PC-9 (cell line): ENCODE results near the gene TMEM89. TPM values are rescaled to one million over a fixed set of nuclear protein-coding genes. Genes with fewer than 3 reads are reported as not detected.

Experiments used
- BruUV-seq: library from RNA; stranded (reverse); fragments of 400-500 nt; replicated peaks from 2 replicates; lab custom pipeline; 2021; lab: Mats Ljungman, UMichigan
- CTCF ChIA-PET: fragments of 300-600 bp; sonication (Branson Sonifier 250); formaldehyde crosslinking; loops from one replicate; lab custom pipeline; 2022; ENCODE audit warnings: antibody characterized with exemption; lab: Charles Lee
- POLR2A ChIA-PET: fragments of 300-600 bp; sonication (Branson Sonifier 250); formaldehyde crosslinking; loops from one replicate; lab custom pipeline; 2022; ENCODE audit warnings: antibody characterized with exemption; ENCODE audit not compliant: unreplicated experiment; lab: Charles Lee
- DNase-seq, 2 experiments: peaks; one replicate each; pipeline versions ENCODE4 v3.0.0 to v3.0.0-alpha.2; 2015 to 2022; ENCODE audit warnings: mixed read lengths in 1 of 2
- H2AFZ ChIP-seq: fragments of 200-600 bp; sonication (generic); 2 replicates; pipeline ENCODE4 v1.8.1; 2017; ENCODE audit warnings: antibody characterized with exemption
- H3F3A ChIP-seq: fragments of 200-600 bp; sonication (generic); 2 replicates; pipeline ENCODE4 v1.8.1; 2017; ENCODE audit warnings: antibody characterized with exemption, mild to moderate bottlenecking, low read depth; ENCODE audit not compliant: insufficient read depth
- H3K27ac ChIP-seq: fragments of 200-600 bp; sonication (generic); 2 replicates; pipeline ENCODE4 v1.6.1; 2016; ENCODE audit warnings: mixed run types
- H3K27me3 ChIP-seq: fragments of 200-600 bp; sonication (generic); 2 replicates; pipeline ENCODE4 v1.6.1; 2016; ENCODE audit warnings: low read depth, mixed run types; ENCODE audit not compliant: insufficient read depth
- H3K36me3 ChIP-seq: fragments of 200-600 bp; sonication (generic); 2 replicates; pipeline ENCODE4 v1.6.1; 2016; ENCODE audit warnings: low read depth, mixed run types
- H3K4me1 ChIP-seq: fragments of 200-600 bp; sonication (generic); replicated peaks from 2 replicates; pipeline ENCODE4 v1.6.1; 2016; ENCODE audit warnings: mixed run types; ENCODE audit not compliant: insufficient read depth
- H3K4me2 ChIP-seq: fragments of 200-600 bp; sonication (generic); 2 replicates; pipeline ENCODE4 v1.6.1; 2017; ENCODE audit warnings: mixed run types
- H3K4me3 ChIP-seq: fragments of 200-600 bp; sonication (generic); 2 replicates; pipeline ENCODE4 v1.6.1; 2016; ENCODE audit warnings: mixed run types
- H3K79me2 ChIP-seq: fragments of 200-600 bp; sonication (generic); 2 replicates; pipeline ENCODE4 v1.6.1; 2017; ENCODE audit warnings: low read depth, mixed run types
- H3K9me2 ChIP-seq: fragments of 200-600 bp; sonication (generic); 2 replicates; pipeline ENCODE4 v1.8.1; 2017; ENCODE audit warnings: mild to moderate bottlenecking; ENCODE audit not compliant: insufficient read depth
- H3K9me3 ChIP-seq: fragments of 200-600 bp; sonication (generic); 2 replicates; pipeline ENCODE4 v1.8.1; 2016; ENCODE audit warnings: low read depth; ENCODE audit not compliant: insufficient read depth
- H4K20me1 ChIP-seq: fragments of 200-600 bp; sonication (generic); 2 replicates; pipeline ENCODE4 v1.8.1; 2017; ENCODE audit not compliant: insufficient read depth
- EZH2 ChIP-seq: fragments of 200-600 bp; sonication (generic); IDR thresholded peaks from 2 replicates; pipeline ENCODE4 v1.8.0; 2017; ENCODE audit warnings: antibody characterized with exemption, low read depth
- intact Hi-C: fragments of 100-400 bp; cut with micrococcal nuclease; formaldehyde crosslinking; loops from one replicate; pipeline ENCODE4 v1.10.0; 2022; ENCODE audit not compliant: unreplicated experiment
- total RNA-seq: library from RNA; stranded (reverse); gene quantifications from 2 replicates; pipeline ENCODE4 v1.2.3, GENCODE V29; 2021
- TF ChIP-seq, protein P1 (sequence below): fragments of 200-600 bp; sonication (generic); conservative IDR thresholded peaks from 2 replicates; pipeline ENCODE4 v1.6.1; 2017; ENCODE audit warnings: mixed run types, antibody characterized with exemption, mild to moderate bottlenecking, moderate library complexity

TMEM89 gene
- total RNA-seq, 1 experiment from 2014 or later: not detected

- Histone ChIP-seq H3F3A (peaks cover 10% of the 10 kb centered on the region; the same call in 1 of the 2 replicates), H3K9me3 (no peaks in the 10 kb centered on the region; the same call in 1 of the 2 replicates), H3K79me2 (no peaks in the 10 kb centered on the region), H4K20me1 (no peaks in the 10 kb centered on the region), H3K4me1 (0 out of 2 replicates have a peak, but pooled peaks cover 4% of the 10 kb centered on the region), H3K27me3 (no peaks in the 10 kb centered on the region), H3K9me2 (no peaks in the 10 kb centered on the region), H3K4me3 (no peak overlapping the region; the same call in 1 of the 2 replicates), H3K4me2 (no peak overlapping the region; the same call in 1 of the 2 replicates), H3K27ac (no peak overlapping the region), H3K36me3 (no peaks in the 10 kb centered on the region), H2AFZ (no peak overlapping the region)
- BruUV-seq: no TSS peak
- intact Hi-C loops: loop anchor here (5.0 kb wide), 2 partner anchors 65 to 220 kb away; partner anchors contain the start of genes CCDC51, COL7A1 and TMA7
- TF ChIP-seq, protein P1, sequence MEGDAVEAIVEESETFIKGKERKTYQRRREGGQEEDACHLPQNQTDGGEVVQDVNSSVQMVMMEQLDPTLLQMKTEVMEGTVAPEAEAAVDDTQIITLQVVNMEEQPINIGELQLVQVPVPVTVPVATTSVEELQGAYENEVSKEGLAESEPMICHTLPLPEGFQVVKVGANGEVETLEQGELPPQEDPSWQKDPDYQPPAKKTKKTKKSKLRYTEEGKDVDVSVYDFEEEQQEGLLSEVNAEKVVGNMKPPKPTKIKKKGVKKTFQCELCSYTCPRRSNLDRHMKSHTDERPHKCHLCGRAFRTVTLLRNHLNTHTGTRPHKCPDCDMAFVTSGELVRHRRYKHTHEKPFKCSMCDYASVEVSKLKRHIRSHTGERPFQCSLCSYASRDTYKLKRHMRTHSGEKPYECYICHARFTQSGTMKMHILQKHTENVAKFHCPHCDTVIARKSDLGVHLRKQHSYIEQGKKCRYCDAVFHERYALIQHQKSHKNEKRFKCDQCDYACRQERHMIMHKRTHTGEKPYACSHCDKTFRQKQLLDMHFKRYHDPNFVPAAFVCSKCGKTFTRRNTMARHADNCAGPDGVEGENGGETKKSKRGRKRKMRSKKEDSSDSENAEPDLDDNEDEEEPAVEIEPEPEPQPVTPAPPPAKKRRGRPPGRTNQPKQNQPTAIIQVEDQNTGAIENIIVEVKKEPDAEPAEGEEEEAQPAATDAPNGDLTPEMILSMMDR: no peak
- no peak for TF ChIP-seq EZH2
- DNase-seq: no peak
- ChIA-PET POLR2A (interaction anchor here (0.5 to 0.6 kb wide), 3 partner anchors 55 to 421 kb away, joined by 3 to 4 read pairs (median 3); partner anchors contain the start of genes IP6K2 and ZNF589), CTCF (interaction anchor here (2.8 kb wide), 1 partner anchor 24 kb away, joined by 6 read pairs; the partner anchor contains the start of gene NCKIPSD)
Measured at GRCh38 chr3:48662145-48662752, 40.7 kb upstream of the TMEM89 start.

DNA sequence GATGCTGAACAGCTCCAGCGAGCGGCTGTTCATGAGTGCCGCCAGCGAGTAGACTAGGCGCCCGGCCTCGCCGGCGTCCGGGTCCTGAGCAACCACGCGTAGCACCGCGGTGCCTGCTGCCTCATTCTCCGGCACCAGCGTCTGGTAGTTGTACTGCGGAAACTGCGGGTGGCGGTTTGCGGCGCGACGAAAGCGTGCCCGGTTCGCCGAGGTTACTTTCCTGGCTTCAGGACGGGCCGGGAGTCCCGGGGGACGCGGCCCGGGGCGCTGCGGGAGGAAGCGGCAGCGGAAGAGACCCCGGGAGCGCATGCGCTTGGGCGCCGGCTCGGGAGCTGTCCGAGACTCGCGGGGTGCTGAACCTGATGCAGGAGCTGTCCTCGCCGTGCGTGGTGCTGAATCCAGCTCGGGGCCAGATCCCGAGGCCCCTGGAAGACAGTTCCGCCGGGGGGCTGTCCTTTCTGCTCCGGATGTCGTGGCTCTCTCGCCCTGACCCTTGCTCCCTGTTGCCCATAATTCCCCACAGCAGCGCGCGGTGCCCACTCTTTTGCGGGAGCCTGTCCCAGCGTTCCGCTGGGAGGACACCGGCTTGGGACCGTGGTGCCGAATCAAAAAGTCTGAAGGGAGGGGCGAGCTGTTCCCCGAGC lies 40.1 kb upstream of the TMEM89 start:
- Histone ChIP-seq H3F3A (peaks cover 10% of the 10 kb centered on the region; the same call in 1 of the 2 replicates), H3K36me3 (no peaks in the 10 kb centered on the region), H3K27me3 (no peaks in the 10 kb centered on the region), H3K4me2 (no peak overlapping the region), H3K9me3 (no peaks in the 10 kb centered on the region; the same call in 1 of the 2 replicates), H3K9me2 (no peaks in the 10 kb centered on the region), H3K79me2 (no peaks in the 10 kb centered on the region), H3K27ac (no peak overlapping the region), H3K4me3 (no peak overlapping the region), H2AFZ (no peak overlapping the region), H4K20me1 (no peaks in the 10 kb centered on the region), H3K4me1 (0 out of 2 replicates have a peak, but pooled peaks cover 4% of the 10 kb centered on the region)
- DNase-seq: peak in 1 of 2 experiments; percentile 41
- intact Hi-C loops: loop anchor here (5.0 kb wide), 2 partner anchors 64 to 219 kb away; partner anchors contain the start of genes CCDC51, COL7A1 and TMA7
- ChIA-PET POLR2A (interaction anchor here (0.6 kb wide), 1 partner anchor 30 kb away, joined by 4 read pairs; no protein-coding TSS in a partner anchor), CTCF (interaction anchor here (0.6 kb wide), 2 partner anchors 106 to 225 kb away, joined by 3 read pairs; no protein-coding TSS in a partner anchor)
- BruUV-seq: no TSS peak
- no peak for TF ChIP-seq EZH2
- TF ChIP-seq, protein P1: no peak

- no TSS peak for BruUV-seq
- H3K27ac ChIP-seq: no peak overlapping the region
- no peaks in the 10 kb centered on the region for H4K20me1 ChIP-seq
- no peaks in the 10 kb centered on the region for H3K27me3 ChIP-seq
- H3F3A ChIP-seq: peaks cover 10% of the 10 kb centered on the region; the same call in 1 of the 2 replicates
- intact Hi-C loops: loop anchor here (5.0 kb wide), 2 partner anchors 64 to 219 kb away; partner anchors contain the start of genes CCDC51, COL7A1 and TMA7
- ChIA-PET CTCF (interaction anchor here (0.6 kb wide), 2 partner anchors 105 to 225 kb away, joined by 3 read pairs; no protein-coding TSS in a partner anchor), POLR2A (no interaction called here)
- H3K4me2 ChIP-seq: no peak overlapping the region
- no peaks in the 10 kb centered on the region for H3K79me2 ChIP-seq
- H3K36me3 ChIP-seq: no peaks in the 10 kb centered on the region
- no peaks in the 10 kb centered on the region; the same call in 1 of the 2 replicates for H3K9me3 ChIP-seq
- no peak overlapping the region for H3K4me3 ChIP-seq
- H3K4me1 ChIP-seq: 0 out of 2 replicates have a peak, but pooled peaks cover 4% of the 10 kb centered on the region
- no peaks in the 10 kb centered on the region for H3K9me2 ChIP-seq
- H2AFZ ChIP-seq: no peak overlapping the region
- TF ChIP-seq, protein P1: no peak
- TF ChIP-seq EZH2: no peak
- DNase-seq: no peak
Measured at GRCh38 chr3:48660800-48661400, 39.3 kb upstream of the TMEM89 start.
